PC-3 (cell line): ENCODE data around the gene PRLH. TPM values are rescaled to one million over a fixed set of nuclear protein-coding genes. Genes with fewer than 3 reads are reported as not detected.
A peak's percentile ranks its signal among the peaks of the same experiment; 100 is the strongest.

ENCODE experiments used
- ATAC-seq: fragments of 200-7000 bp; cut with Tn5 transposase; 2 replicates; pipeline ENCODE4 v1.9.1; 2020; ENCODE audit warnings: mild to moderate bottlenecking, moderate library complexity
- BruUV-seq: library from RNA; stranded (reverse); fragments of 400-500 nt; replicated peaks from 2 replicates; lab custom pipeline; 2021; lab: Mats Ljungman, UMichigan
- CTCF ChIA-PET: fragments of 300-600 bp; sonication (Branson Sonifier 250); formaldehyde crosslinking; loops from one replicate; lab custom pipeline; 2022; ENCODE audit warnings: antibody characterized with exemption; lab: Charles Lee
- POLR2A ChIA-PET: fragments of 300-600 bp; sonication (Branson Sonifier 250); formaldehyde crosslinking; loops from one replicate; lab custom pipeline; 2022; ENCODE audit warnings: antibody characterized with exemption; ENCODE audit not compliant: unreplicated experiment; lab: Charles Lee
- DNase-seq: peaks from one replicate; pipeline ENCODE4 v3.0.0-alpha.2; 2015
- H2AFZ ChIP-seq: fragments of 300-600 bp; sonication (generic); 2 replicates; pipeline ENCODE4 v1.6.0; 2016; ENCODE audit warnings: antibody characterized with exemption, low read length
- H3F3A ChIP-seq: fragments of 300-600 bp; sonication (generic); one replicate; pipeline ENCODE4 v1.6.0; 2017; ENCODE audit warnings: antibody characterized with exemption, low read length, control low read depth, mild to moderate bottlenecking; ENCODE audit not compliant: unreplicated experiment
- H3K27ac ChIP-seq: fragments of 300-600 bp; sonication (generic); 2 replicates; pipeline ENCODE4 v1.5.1; 2016; ENCODE audit warnings: mild to moderate bottlenecking, low read length
- H3K27me3 ChIP-seq: fragments of 300-600 bp; sonication (generic); 2 replicates; pipeline ENCODE4 v1.6.1; 2016; ENCODE audit warnings: low read length, mixed read lengths
- H3K36me3 ChIP-seq: fragments of 300-600 bp; sonication (generic); 2 replicates; pipeline ENCODE4 v1.6.1; 2016; ENCODE audit warnings: low read depth, mixed run types, low read length, mixed read lengths
- H3K4me1 ChIP-seq: fragments of 300-600 bp; sonication (generic); 2 replicates; pipeline ENCODE4 v1.5.1; 2016; ENCODE audit warnings: low read length; ENCODE audit not compliant: insufficient read depth
- H3K4me2 ChIP-seq: fragments of 300-600 bp; sonication (generic); 2 replicates; pipeline ENCODE4 v1.6.0; 2016; ENCODE audit warnings: low read length
- H3K4me3 ChIP-seq: fragments of 300-600 bp; sonication (generic); 2 replicates; pipeline ENCODE4 v1.5.1; 2016; ENCODE audit warnings: mild to moderate bottlenecking, low read length, mixed read lengths
- H3K79me2 ChIP-seq: fragments of 300-600 bp; sonication (generic); 2 replicates; pipeline ENCODE4 v1.6.1; 2017; ENCODE audit warnings: low read length, mixed read lengths
- H3K9ac ChIP-seq: fragments of 300-600 bp; sonication (generic); 2 replicates; pipeline ENCODE4 v1.6.0; 2016; ENCODE audit warnings: mild to moderate bottlenecking, low read length
- H3K9me2 ChIP-seq: fragments of 300-600 bp; sonication (generic); replicated peaks from 2 replicates; pipeline ENCODE4 v1.6.1; 2016; ENCODE audit warnings: mixed run types, low read length, mixed read lengths
- H3K9me3 ChIP-seq: fragments of 300-600 bp; sonication (generic); 2 replicates; pipeline ENCODE4 v1.6.1; 2016; ENCODE audit warnings: low read length, mixed read lengths
- H4K20me1 ChIP-seq: fragments of 300-600 bp; sonication (generic); 2 replicates; pipeline ENCODE4 v1.6.1; 2016; ENCODE audit warnings: low read length, mixed read lengths
- CTCF ChIP-seq: fragments of 300-600 bp; sonication (generic); conservative IDR thresholded peaks from 2 replicates; pipeline ENCODE4 v1.5.1; 2017; ENCODE audit warnings: antibody characterized with exemption, low read depth, mild to moderate bottlenecking, low read length
- EZH2 ChIP-seq: fragments of 300-600 bp; sonication (generic); IDR thresholded peaks from one replicate; pipeline ENCODE4 v1.6.1; 2017; ENCODE audit warnings: antibody characterized with exemption, mild to moderate bottlenecking, low read length; ENCODE audit not compliant: unreplicated experiment
- EZH2phosphoT487 ChIP-seq: fragments of 300-600 bp; sonication (generic); IDR thresholded peaks from 2 replicates; pipeline ENCODE4 v1.6.1; 2018; ENCODE audit warnings: mild to moderate bottlenecking, antibody characterized with exemption, low read length, borderline replicate concordance
- intact Hi-C: fragments of 100-400 bp; cut with micrococcal nuclease; formaldehyde crosslinking; loops from 2 replicates; pipeline ENCODE4 v1.9.0; 2023
- total RNA-seq: library from RNA; depleted of rRNA; stranded (reverse); fragments of >200 nt; gene quantifications from 2 replicates; pipeline ENCODE4 v1.2.3, GENCODE V29; 2014

Gene PRLH
- total RNA-seq, 1 experiment from 2014 or later, result not detected

- H3K4me3 ChIP-seq, result no peak overlapping the region
- no peaks in the 10 kb centered on the region for H3K9me3 ChIP-seq
- H4K20me1 ChIP-seq, result no peaks in the 10 kb centered on the region
- H3F3A ChIP-seq, result no peaks in the 10 kb centered on the region
- no TSS peak for BruUV-seq
- H3K4me2 ChIP-seq, result no peak overlapping the region
- ChIA-PET POLR2A (no interaction called here), CTCF (no interaction called here)
- H2AFZ ChIP-seq, result no peak overlapping the region
- no peaks in the 10 kb centered on the region for H3K9me2 ChIP-seq
- TF ChIP-seq EZH2 (no peak), EZH2phosphoT487 (no peak), CTCF (no peak)
- no peaks in the 10 kb centered on the region for H3K27me3 ChIP-seq
- ATAC-seq (no peak), DNase-seq (no peak)
- H3K36me3 ChIP-seq, result no peaks in the 10 kb centered on the region
- H3K4me1 ChIP-seq, result peaks cover 21% of the 10 kb centered on the region
- 0 out of 2 replicates have a peak, but pooled peaks cover 3% of the 10 kb centered on the region for H3K79me2 ChIP-seq
- intact Hi-C loops, result loop anchor here (5.0 kb wide), 1 partner anchor 59 kb away; no protein-coding TSS in a partner anchor
- H3K27ac ChIP-seq, result no peak overlapping the region
- no peak overlapping the region for H3K9ac ChIP-seq
Observed at GRCh38 chr2:237570776-237571335, 4.5 kb downstream of the PRLH start.

- Histone ChIP-seq H3K36me3 (no peaks in the 10 kb centered on the region), H2AFZ (0 out of 2 replicates have a peak overlapping the region, but pooled peaks have one; percentile 62), H4K20me1 (no peaks in the 10 kb centered on the region), H3K79me2 (0 out of 2 replicates have a peak, but pooled peaks cover 3% of the 10 kb centered on the region), H3K9me3 (no peaks in the 10 kb centered on the region), H3K4me2 (peak overlapping the region; percentile 74; the same call in 1 of the 2 replicates), H3K9ac (no peak overlapping the region), H3K4me1 (peaks cover 25% of the 10 kb centered on the region), H3K4me3 (no peak overlapping the region), H3K9me2 (no peaks in the 10 kb centered on the region), H3K27ac (no peak overlapping the region), H3F3A (no peaks in the 10 kb centered on the region), H3K27me3 (no peaks in the 10 kb centered on the region)
- ChIA-PET POLR2A (no interaction called here), CTCF (interaction anchor here (0.5 to 1.5 kb wide), 12 partner anchors 10 to 454 kb away, joined by 3 to 16 read pairs (median 4); no protein-coding TSS in a partner anchor)
- ATAC-seq (no peak), DNase-seq (no peak)
- TF ChIP-seq EZH2 (no peak), EZH2phosphoT487 (no peak), CTCF (no peak)
- intact Hi-C loops, result loop anchor here (5.0 kb wide), 1 partner anchor 59 kb away; no protein-coding TSS in a partner anchor
- BruUV-seq, result no TSS peak
Observed at GRCh38 chr2:237571551-237571950, 5.2 kb downstream of the PRLH start.
